ENCODE data around the gene SLC19A3. TPM values are rescaled to one million over a fixed set of nuclear protein-coding genes. Genes with fewer than 3 reads are reported as not detected.
"Not testable (repeated sequence)": the region's sequence is repeated elsewhere in the genome, so short reads cannot be mapped to it uniquely, and the experiment has no call there.

Gene SLC19A3
- total RNA-seq, 1 donor from 2014 or later, result 0.54 TPM

DNA sequence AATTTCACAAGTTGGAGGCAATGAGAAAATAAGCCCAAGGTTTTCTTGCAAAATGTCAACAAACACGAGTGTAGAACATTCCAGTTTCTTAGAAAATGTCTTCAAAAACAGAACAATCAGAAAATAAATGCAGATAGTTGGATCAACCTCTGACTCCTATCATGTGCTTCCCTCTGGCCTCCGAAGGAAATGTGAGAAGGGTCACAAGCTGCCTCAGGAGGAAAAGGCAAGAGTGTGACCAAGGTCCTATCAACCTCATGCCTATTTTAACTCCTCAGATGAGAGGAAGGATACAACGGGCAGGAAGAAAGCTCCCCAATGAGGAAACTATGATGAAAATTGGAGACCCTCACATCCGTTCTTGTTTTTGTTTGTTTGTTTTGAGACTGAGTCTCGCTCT lies 43.3 kb downstream of the SLC19A3 start:
- H3K27me3 Mint-ChIP-seq (ENCODE audit: low read depth), result no peaks in the 10 kb centered on the region
- no peaks in the 10 kb centered on the region for H3K9me3 Mint-ChIP-seq
- H3K36me3 Mint-ChIP-seq (ENCODE audit: low read depth), result no peaks in the 10 kb centered on the region
- H3K4me3 Mint-ChIP-seq, result no peak overlapping the region
- no peak overlapping the region for H3K27ac Mint-ChIP-seq (ENCODE audit: unreplicated experiment)
- TF ChIP-seq, protein P1, sequence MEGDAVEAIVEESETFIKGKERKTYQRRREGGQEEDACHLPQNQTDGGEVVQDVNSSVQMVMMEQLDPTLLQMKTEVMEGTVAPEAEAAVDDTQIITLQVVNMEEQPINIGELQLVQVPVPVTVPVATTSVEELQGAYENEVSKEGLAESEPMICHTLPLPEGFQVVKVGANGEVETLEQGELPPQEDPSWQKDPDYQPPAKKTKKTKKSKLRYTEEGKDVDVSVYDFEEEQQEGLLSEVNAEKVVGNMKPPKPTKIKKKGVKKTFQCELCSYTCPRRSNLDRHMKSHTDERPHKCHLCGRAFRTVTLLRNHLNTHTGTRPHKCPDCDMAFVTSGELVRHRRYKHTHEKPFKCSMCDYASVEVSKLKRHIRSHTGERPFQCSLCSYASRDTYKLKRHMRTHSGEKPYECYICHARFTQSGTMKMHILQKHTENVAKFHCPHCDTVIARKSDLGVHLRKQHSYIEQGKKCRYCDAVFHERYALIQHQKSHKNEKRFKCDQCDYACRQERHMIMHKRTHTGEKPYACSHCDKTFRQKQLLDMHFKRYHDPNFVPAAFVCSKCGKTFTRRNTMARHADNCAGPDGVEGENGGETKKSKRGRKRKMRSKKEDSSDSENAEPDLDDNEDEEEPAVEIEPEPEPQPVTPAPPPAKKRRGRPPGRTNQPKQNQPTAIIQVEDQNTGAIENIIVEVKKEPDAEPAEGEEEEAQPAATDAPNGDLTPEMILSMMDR (conservative IDR thresholded peaks at IDR 0.05), result no peak
- H3K4me1 Mint-ChIP-seq, result no peaks in the 10 kb centered on the region
- DNase-seq (ENCODE audit: low read depth, low spot score), result no peak

DNA sequence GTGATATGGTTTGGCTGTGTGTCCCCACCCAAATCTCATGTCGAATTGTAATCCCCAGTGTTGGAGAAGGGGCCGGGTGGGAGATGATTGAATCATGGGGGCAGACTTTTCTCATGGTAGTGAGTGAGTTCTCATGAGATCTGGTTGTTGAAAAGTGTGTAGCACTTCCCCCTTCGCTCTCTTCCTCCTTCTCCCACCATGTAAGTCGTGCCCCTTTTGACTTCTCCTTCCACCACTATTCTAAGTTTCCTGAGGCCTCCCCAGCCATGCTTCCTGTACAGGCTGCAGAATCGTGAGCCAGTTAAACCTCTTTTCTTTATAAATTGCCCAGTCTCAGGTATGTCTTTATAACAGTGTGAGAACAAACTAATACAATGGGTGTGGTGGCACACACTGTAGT lies 44.2 kb downstream of the SLC19A3 start:
- H3K36me3 Mint-ChIP-seq (ENCODE audit: low read depth); H3K4me3 Mint-ChIP-seq; DNase-seq (ENCODE audit: low read depth, low spot score); H3K27ac Mint-ChIP-seq (ENCODE audit: unreplicated experiment); H3K27me3 Mint-ChIP-seq (ENCODE audit: low read depth); H3K9me3 Mint-ChIP-seq; H3K4me1 Mint-ChIP-seq: not testable (repeated sequence)

DNA sequence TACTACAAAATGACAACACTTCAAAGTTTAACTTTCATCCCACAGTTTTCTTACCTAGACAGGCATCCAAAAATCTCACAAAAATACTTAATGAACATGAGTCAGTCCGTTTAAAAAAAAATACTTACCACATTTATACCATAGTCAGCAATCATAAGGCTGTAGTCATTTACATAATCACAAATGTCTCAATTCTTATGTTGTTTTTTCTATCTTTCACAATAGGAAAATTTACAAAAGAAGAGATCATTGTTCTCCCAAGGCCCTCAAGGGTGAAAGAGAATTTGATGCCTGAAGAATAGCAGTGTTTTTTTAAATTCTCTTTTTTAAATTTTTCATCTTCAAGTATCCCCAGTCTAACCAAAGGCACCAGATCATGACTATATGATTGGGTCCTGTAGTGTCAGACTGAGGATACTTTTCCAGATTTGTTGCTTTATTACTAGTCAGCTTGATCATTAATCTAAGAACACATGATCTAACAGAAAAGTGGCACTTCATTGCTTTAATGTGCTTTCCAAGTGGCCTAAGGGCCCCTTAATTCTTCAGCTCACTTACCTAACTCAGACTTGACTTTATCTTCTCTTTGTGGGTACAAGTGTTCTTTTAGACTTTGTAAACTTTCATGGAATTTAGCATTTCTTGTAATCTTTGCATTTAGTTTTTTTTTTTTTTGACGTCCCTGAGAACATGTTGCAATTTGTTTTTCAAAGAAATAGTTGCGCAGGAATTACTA lies 46.5 kb downstream of the SLC19A3 start:
- no peak overlapping the region for H3K27ac Mint-ChIP-seq (ENCODE audit: unreplicated experiment)
- H3K4me1 Mint-ChIP-seq, result no peaks in the 10 kb centered on the region
- TF ChIP-seq, protein P1 (conservative IDR thresholded peaks at IDR 0.05), result no peak
- no peak for DNase-seq (ENCODE audit: low read depth, low spot score)
- H3K9me3 Mint-ChIP-seq, result no peaks in the 10 kb centered on the region
- H3K4me3 Mint-ChIP-seq, result no peak overlapping the region
- H3K27me3 Mint-ChIP-seq (ENCODE audit: low read depth), result no peaks in the 10 kb centered on the region
- H3K36me3 Mint-ChIP-seq (ENCODE audit: low read depth), result no peaks in the 10 kb centered on the region

DNA sequence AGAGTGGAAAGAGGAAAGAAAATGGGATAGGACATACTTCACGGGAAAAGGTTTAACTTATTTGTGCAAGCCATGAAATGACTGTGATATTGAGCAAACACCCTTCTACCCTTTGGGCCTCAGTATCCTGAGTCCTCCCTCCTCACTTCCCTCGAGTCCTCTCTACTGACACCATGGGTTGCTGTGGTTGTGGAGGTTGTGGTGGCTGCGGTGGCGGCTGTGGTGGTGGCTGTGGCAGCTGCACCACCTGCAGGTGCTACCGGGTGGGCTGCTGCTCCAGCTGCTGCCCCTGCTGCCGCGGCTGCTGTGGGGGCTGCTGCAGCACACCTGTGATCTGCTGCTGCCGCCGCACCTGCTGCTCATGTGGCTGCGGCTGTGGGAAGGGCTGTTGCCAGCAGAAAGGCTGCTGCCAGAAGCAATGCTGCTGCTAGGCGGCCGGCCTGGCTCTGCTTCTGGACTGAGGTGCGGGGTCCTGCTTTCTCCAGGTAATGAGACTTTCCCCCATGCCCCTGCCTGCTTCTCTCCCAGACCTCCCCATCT lies 51.1 kb downstream of the SLC19A3 start, which contains the start of gene SCYGR5:
TSS of gene SCYGR5 (plus strand) at position 174 of the 540 bp plus-strand sequence. CDS start at position 174, 0 bp downstream.
- H3K36me3 Mint-ChIP-seq (ENCODE audit: low read depth); H3K9me3 Mint-ChIP-seq; DNase-seq (ENCODE audit: low read depth, low spot score); H3K27me3 Mint-ChIP-seq (ENCODE audit: low read depth); H3K27ac Mint-ChIP-seq (ENCODE audit: unreplicated experiment); H3K4me3 Mint-ChIP-seq; H3K4me1 Mint-ChIP-seq: not testable (repeated sequence)

DNA sequence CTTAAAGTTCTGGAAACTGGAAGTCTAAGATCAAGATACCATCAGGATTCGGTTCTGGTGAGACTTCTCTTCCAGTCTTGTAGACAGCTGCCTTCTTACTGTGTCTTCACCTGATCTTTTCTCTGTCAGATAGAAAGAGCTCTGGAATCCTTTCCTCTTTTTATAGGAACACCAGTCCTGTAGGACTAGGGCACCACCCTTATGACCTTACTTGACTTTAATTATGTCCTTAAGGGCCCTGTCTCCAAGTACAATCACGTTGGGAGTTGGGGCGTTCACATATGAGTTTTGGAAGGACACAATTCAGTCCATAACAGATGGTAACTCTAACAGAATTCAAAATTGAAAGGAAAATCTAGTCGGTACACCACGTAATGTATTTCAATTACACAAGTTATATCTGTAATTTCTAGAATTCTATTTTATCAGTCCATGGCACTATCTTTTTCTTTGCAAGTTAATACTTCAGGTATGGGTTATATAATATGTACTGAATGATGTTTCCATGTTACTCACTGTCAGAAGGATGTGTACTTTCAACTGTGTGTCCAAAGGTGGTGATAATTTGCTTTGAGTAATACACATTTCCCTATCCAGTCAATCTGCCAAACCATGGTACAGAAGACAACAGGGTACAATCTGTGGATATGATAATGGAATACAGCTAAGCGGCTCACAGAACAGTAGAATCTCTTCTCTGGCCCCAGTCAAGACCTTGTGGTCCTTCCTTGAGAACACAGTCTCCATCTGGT lies 52.5 kb downstream of the SLC19A3 start:
- Mint-ChIP-seq H3K4me3 (no peak overlapping the region), H3K27me3 (ENCODE audit: low read depth) (no peaks in the 10 kb centered on the region), H3K4me1 (peaks cover 5% of the 10 kb centered on the region), H3K9me3 (no peaks in the 10 kb centered on the region), H3K27ac (ENCODE audit: unreplicated experiment) (no peak overlapping the region), H3K36me3 (ENCODE audit: low read depth) (no peaks in the 10 kb centered on the region)
- no peak for DNase-seq (ENCODE audit: low read depth, low spot score)
- TF ChIP-seq, protein P1 (conservative IDR thresholded peaks at IDR 0.05), result no peak

DNA sequence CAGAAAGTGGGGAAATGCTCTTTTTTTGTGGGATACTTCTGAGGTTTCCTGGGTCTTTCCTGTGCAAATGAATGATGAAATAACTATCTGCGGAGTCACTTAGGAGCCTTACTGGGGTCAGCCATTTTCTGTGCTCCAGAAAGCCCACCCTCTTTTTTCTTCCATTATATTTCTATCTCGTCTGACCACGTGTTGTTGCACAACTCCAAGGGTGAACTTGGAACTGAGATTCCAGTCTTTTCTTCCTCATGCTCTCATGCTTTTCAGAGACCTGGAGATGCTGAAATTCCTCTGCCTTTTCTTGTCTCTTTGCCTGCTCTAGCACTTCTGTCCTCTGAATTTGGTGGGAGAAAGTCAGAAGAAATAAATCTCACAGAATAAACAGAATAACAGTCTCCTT lies 56.0 kb downstream of the SLC19A3 start:
- H3K36me3 Mint-ChIP-seq (ENCODE audit: low read depth), result no peaks in the 10 kb centered on the region
- H3K27me3 Mint-ChIP-seq (ENCODE audit: low read depth), result peaks cover 2% of the 10 kb centered on the region
- H3K4me3 Mint-ChIP-seq, result no peak overlapping the region
- DNase-seq (ENCODE audit: low read depth, low spot score), result no peak
- TF ChIP-seq, protein P1 (conservative IDR thresholded peaks at IDR 0.05), result no peak
- H3K4me1 Mint-ChIP-seq, result peaks cover 5% of the 10 kb centered on the region
- no peak overlapping the region for H3K27ac Mint-ChIP-seq (ENCODE audit: unreplicated experiment)
- no peaks in the 10 kb centered on the region for H3K9me3 Mint-ChIP-seq
